H1 (cell line): ENCODE data around the gene MTFMT. TPM values are rescaled to one million over a fixed set of nuclear protein-coding genes. Genes with fewer than 3 reads are reported as not detected.

Experiments
- CBX8 ChIP-seq: fragments of 300-800, 300-1000 bp; sonication (generic); IDR thresholded peaks from 2 replicates; pipeline ENCODE4 v1.7.1; 2016; ENCODE audit warnings: low read depth, low read length, borderline replicate concordance
- TBP ChIP-seq: IDR thresholded peaks from 2 replicates; pipeline ENCODE4 v1.6.1; 2011; ENCODE audit warnings: low read depth, low read length, improper control_type of control experiment
- polyA plus RNA-seq, 7 experiments: library from polyadenylated mRNA; depleted of rRNA in 3 of 7; stranded (reverse) in 5 of 7; unstranded in 2 of 7; fragments of >200 nt in 5 of 7; fragments of 200-250 nt in 2 of 7; gene quantifications; 1 replicate in 5 of 7; 2 replicates in 1 of 7; 4 replicates in 1 of 7; pipeline versions ENCODE4 v1.2.1 to v1.2.3, GENCODE V29; 2011 to 2013; ENCODE audit warnings: missing spikeins in 2 of 7, mixed read lengths in 2 of 7
- total RNA-seq: library from RNA; stranded (reverse); fragmentation: NEBNext Ultra II Directional; extraction: Animal tissue kit (Norgen Biotek cat#: 25700); gene quantifications from 2 replicates; pipeline ENCODE4 v1.2.1, GENCODE V29; 2021

MTFMT gene
- total and polyA plus RNA-seq, 2 of the 8 experiments (the other 6 are each of a cell fraction or from before 2014, with no cell fraction given) = 7.7 to 20.8 TPM

GRCh38 chr15:64985366-64986033 lies 43.9 kb downstream of the MTFMT start (continued):
- no peak for TF ChIP-seq TBP
- TF ChIP-seq CBX8 = no peak
- TF ChIP-seq, all 59 proteins: peak for 0
